DOHH2 (cell line): ENCODE results near the gene FRRS1L.

Experiments used
- EZH2phosphoT487 ChIP-seq: fragments of 200-600 bp; sonication (generic); IDR thresholded peaks from 2 replicates; pipeline ENCODE4 v1.6.1; 2017; ENCODE audit warnings: borderline replicate concordance, mild to moderate bottlenecking, antibody characterized with exemption, low read length, moderate library complexity, mixed read lengths
- TF ChIP-seq, protein P1 (sequence below): fragments of 200-600 bp; sonication (generic); IDR thresholded peaks from one replicate; pipeline ENCODE4 v1.5.1; 2014; ENCODE audit warnings: antibody characterized with exemption, mild to moderate bottlenecking, low read depth, low read length; ENCODE audit not compliant: poor library complexity, severe bottlenecking

DNA sequence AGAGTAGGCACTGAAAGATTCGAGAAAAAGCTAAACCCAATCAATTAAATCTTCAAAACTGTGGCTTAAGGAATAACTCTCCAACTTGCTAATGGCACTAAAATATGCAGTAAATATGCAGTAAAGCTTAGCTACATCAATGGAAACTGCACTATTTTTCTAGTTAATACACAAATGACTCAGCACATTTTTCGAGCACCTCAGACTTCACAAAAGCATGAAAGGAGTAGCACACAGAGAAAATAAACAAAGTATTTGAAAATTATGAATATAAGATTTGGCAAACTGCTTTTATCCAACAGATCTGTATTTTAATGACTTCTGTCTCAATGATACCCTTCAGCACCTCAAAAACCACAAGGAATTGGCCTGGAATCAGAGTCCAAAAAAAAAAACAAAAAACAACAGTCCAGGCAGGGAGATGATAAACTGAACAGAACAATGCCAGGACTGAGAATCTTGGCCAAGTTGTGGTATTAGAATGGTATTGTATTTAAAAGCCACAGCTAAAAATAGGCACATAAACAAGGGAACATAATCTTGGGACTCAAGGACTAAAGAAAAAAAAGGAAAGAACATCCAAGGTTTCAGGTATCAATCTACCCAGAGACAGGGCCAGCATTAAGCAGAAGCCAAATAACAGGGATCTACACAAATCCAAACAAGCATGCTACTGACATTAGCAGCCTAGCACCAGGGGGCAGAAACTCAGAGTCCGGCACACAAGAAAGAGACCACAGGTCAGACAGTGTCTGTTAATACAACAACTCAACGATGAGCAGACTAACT is 68.7 kb downstream of the FRRS1L start:
- TF ChIP-seq, protein P1, sequence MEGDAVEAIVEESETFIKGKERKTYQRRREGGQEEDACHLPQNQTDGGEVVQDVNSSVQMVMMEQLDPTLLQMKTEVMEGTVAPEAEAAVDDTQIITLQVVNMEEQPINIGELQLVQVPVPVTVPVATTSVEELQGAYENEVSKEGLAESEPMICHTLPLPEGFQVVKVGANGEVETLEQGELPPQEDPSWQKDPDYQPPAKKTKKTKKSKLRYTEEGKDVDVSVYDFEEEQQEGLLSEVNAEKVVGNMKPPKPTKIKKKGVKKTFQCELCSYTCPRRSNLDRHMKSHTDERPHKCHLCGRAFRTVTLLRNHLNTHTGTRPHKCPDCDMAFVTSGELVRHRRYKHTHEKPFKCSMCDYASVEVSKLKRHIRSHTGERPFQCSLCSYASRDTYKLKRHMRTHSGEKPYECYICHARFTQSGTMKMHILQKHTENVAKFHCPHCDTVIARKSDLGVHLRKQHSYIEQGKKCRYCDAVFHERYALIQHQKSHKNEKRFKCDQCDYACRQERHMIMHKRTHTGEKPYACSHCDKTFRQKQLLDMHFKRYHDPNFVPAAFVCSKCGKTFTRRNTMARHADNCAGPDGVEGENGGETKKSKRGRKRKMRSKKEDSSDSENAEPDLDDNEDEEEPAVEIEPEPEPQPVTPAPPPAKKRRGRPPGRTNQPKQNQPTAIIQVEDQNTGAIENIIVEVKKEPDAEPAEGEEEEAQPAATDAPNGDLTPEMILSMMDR, result no peak
- TF ChIP-seq EZH2phosphoT487, result no peak
